SK-N-MC (cell line): ENCODE data around the gene SHISA3.

ENCODE experiments used
- EZH2 ChIP-seq: fragments of 200-600 bp; sonication (generic); IDR thresholded peaks from one replicate; pipeline ENCODE4 v1.6.1; 2017; ENCODE audit warnings: antibody characterized with exemption
- FOXP2 ChIP-seq: optimal IDR thresholded peaks from 2 replicates; pipeline ENCODE3; 2011; ENCODE audit warnings: mild to moderate bottlenecking, moderate library complexity; ENCODE audit not compliant: insufficient read depth; ENCODE audit errors: extremely low read length, control extremely low read depth
- POLR2AphosphoS5 ChIP-seq: IDR thresholded peaks from 2 replicates; pipeline ENCODE4 v1.6.1; 2012; ENCODE audit warnings: mild to moderate bottlenecking, low read depth, low read length, borderline replicate concordance

GRCh38 chr4:42352049-42352448, 45.2 kb upstream of the SHISA3 start:
- no peak for TF ChIP-seq EZH2
- TF ChIP-seq POLR2AphosphoS5, result no peak
- no peak for TF ChIP-seq FOXP2
